Suprapubic skin (tissue), 4 donors: ENCODE results near the gene TXN2.

Experiments
- EP300 ChIP-seq: sonication (generic); formaldehyde crosslinking; IDR thresholded peaks from one replicate; pipeline ENCODE4 v1.6.1; 2017; ENCODE audit warnings: antibody characterized with exemption
- POLR2A ChIP-seq, 2 donors: fragments of 450-650 bp; IDR thresholded peaks; one replicate each; pipeline ENCODE4 v1.6.1; 2017; ENCODE audit warnings: antibody characterized with exemption in 2 of 2, mild to moderate bottlenecking in 2 of 2, moderate library complexity in 2 of 2
- POLR2AphosphoS5 ChIP-seq, 3 donors: sonication (generic); formaldehyde crosslinking; IDR thresholded peaks; one replicate each; pipeline ENCODE4 v1.6.1; 2017; ENCODE audit warnings: antibody characterized with exemption in 3 of 3
- TF ChIP-seq, protein P1 (sequence below), 2 donors: fragments of 200-600 bp in 1 of 2; fragments of 450-650 bp in 1 of 2; sonication (generic) in 1 of 2; IDR thresholded peaks; one replicate each; pipeline ENCODE4 v1.5.1; 2016 to 2019; ENCODE audit warnings: antibody characterized with exemption in 2 of 2, mild to moderate bottlenecking in 1 of 2, moderate library complexity in 1 of 2

DNA sequence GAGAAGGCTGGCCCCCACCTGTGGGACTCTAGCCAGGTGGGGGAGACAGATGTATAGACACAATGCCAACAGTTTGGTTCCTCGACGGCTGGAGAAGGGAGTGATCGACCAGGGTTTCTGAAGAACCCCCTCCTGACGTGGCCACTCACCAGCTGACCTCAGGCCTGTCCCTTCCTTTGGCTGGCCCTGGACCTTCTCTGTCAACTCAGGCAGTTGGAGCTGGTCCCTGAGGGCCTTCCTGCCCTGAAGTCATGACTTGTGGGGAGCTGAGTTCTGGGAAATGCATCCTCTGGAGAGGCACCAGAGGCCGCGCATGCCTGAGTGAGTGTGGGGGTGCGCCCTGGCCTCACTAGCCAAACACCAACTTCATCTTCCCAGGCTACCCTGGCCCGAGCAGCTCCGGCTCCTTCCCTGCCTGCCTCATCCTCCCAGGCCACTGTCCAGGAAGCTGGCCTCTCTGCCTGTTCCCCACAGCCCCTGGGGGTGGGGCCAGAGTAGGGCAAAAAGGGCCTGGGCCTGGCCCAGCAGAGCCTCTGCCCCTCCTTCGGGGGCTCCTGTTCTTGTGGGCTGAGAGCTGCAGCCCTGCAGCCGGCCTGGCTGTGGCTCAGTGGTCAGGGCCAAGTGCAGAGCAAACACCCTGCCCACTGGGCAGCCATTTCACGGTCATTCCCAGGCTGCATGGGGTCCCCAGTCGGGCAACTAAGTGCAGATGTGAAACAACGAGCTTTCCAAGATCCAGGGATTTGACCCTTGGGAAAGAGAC is 23.6 kb downstream of the TXN2 start:
- TF ChIP-seq, protein P1, sequence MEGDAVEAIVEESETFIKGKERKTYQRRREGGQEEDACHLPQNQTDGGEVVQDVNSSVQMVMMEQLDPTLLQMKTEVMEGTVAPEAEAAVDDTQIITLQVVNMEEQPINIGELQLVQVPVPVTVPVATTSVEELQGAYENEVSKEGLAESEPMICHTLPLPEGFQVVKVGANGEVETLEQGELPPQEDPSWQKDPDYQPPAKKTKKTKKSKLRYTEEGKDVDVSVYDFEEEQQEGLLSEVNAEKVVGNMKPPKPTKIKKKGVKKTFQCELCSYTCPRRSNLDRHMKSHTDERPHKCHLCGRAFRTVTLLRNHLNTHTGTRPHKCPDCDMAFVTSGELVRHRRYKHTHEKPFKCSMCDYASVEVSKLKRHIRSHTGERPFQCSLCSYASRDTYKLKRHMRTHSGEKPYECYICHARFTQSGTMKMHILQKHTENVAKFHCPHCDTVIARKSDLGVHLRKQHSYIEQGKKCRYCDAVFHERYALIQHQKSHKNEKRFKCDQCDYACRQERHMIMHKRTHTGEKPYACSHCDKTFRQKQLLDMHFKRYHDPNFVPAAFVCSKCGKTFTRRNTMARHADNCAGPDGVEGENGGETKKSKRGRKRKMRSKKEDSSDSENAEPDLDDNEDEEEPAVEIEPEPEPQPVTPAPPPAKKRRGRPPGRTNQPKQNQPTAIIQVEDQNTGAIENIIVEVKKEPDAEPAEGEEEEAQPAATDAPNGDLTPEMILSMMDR (IDR thresholded peaks at IDR 0.05) = no peak
- TF ChIP-seq POLR2A (IDR thresholded peaks at IDR 0.05) (no peak), POLR2AphosphoS5 (IDR thresholded peaks at IDR 0.05) (no peak), EP300 (no peak)
